K562 (cell line): Measurements from ENCODE around the gene IBA57. TPM values are rescaled to one million over a fixed set of nuclear protein-coding genes. Genes with fewer than 3 reads are reported as not detected.

Source experiments
- CSDE1 ChIP-seq, 2 experiments: fragments of 450-650 bp; IDR thresholded peaks; 2 replicates each; pipeline ENCODE4 v1.6.1; 2016; ENCODE audit warnings: mild to moderate bottlenecking in 1 of 2
- DEAF1 ChIP-seq: fragments of 450-650 bp; formaldehyde crosslinking; IDR thresholded peaks from 2 replicates; pipeline ENCODE4 v1.4.0; 2020; ENCODE audit warnings: mild to moderate bottlenecking, moderate library complexity
- DPF2 ChIP-seq: fragments of 450-650 bp; IDR thresholded peaks from 2 replicates; pipeline ENCODE4 v1.6.1; 2016
- E2F3 ChIP-seq: fragments of 250-450 bp; sonication (Bioruptor Pico); IDR thresholded peaks from 2 replicates; pipeline ENCODE4 v1.4.0; 2020; ENCODE audit warnings: mild to moderate bottlenecking
- ELF1 ChIP-seq: fragments of 200-800 bp; sonication (Bioruptor generic); IDR thresholded peaks from 2 replicates; pipeline ENCODE4 v1.6.1; 2016; ENCODE audit warnings: missing genetic modification characterization, missing compliant biosample characterization
- ETV1 ChIP-seq: fragments of 450-650 bp; conservative IDR thresholded peaks from 2 replicates; pipeline ENCODE4 v1.6.1; 2016; ENCODE audit warnings: missing genetic modification characterization, control low read depth, low read depth, missing compliant biosample characterization
- GATAD2B ChIP-seq: fragments of 450-650 bp; IDR thresholded peaks from 2 replicates; pipeline ENCODE4 v1.6.1; 2017; ENCODE audit warnings: mild to moderate bottlenecking, borderline replicate concordance
- ID3 ChIP-seq, 2 experiments: fragments of 250-450 bp in 1 of 2; fragments of 450-650 bp in 1 of 2; sonication (Bioruptor Pico) in 1 of 2; IDR thresholded peaks; 2 replicates each; pipeline versions ENCODE4 v1.6.1 to v1.8.0; 2016 to 2021; ENCODE audit warnings: mild to moderate bottlenecking in 2 of 2, moderate library complexity in 2 of 2, missing compliant biosample characterization in 1 of 2, missing genetic modification characterization in 1 of 2
- JUN ChIP-seq, 2 experiments: sonication (generic) in 1 of 2; formaldehyde crosslinking in 1 of 2; IDR thresholded peaks; 2 replicates each; pipeline versions ENCODE4 v1.6.1 to v1.8.0; 2012 to 2022; ENCODE audit warnings: borderline replicate concordance in 2 of 2, mild to moderate bottlenecking in 2 of 2, improper control_type of control experiment in 1 of 2, low read depth in 1 of 2, low read length in 1 of 2, missing genetic modification reagents in 1 of 2
- MIER1 ChIP-seq: fragments of 450-650 bp; IDR thresholded peaks from 2 replicates; pipeline ENCODE4 v1.6.1; 2016; ENCODE audit warnings: antibody characterized with exemption, mild to moderate bottlenecking, low read depth
- PHF8 ChIP-seq: fragments of 200-600 bp; sonication (generic); IDR thresholded peaks from 2 replicates; pipeline ENCODE4 v1.6.1; 2012; ENCODE audit warnings: mixed run types, mild to moderate bottlenecking, inconsistent platforms, low read length, moderate library complexity, borderline replicate concordance
- POLR2H ChIP-seq: IDR thresholded peaks from 2 replicates; pipeline ENCODE4 v1.6.1; 2016; ENCODE audit warnings: missing genetic modification characterization, low read depth, mild to moderate bottlenecking, control low read depth, missing compliant biosample characterization, moderate library complexity
- RCOR1 ChIP-seq, 2 experiments: IDR thresholded peaks; 2 replicates each; pipeline ENCODE4 v1.6.1; 2012; ENCODE audit warnings: low read depth in 2 of 2, low read length in 2 of 2, borderline replicate concordance in 1 of 2, improper control_type of control experiment in 1 of 2
- SMARCA5 ChIP-seq: fragments of 450-650 bp; IDR thresholded peaks from 2 replicates; pipeline ENCODE4 v1.6.1; 2016
- SP2 ChIP-seq: IDR thresholded peaks from 2 replicates; pipeline ENCODE4 v1.6.1; 2011; ENCODE audit warnings: mild to moderate bottlenecking, low read depth, low read length, moderate library complexity; ENCODE audit not compliant: poor library complexity, severe bottlenecking; ENCODE audit errors: extremely low read depth
- TBP ChIP-seq: optimal IDR thresholded peaks from 2 replicates; pipeline ENCODE3; 2011; ENCODE audit warnings: low read depth, low read length, improper control_type of control experiment
- ZEB2 ChIP-seq: fragments of 450-650 bp; IDR thresholded peaks from 2 replicates; pipeline ENCODE4 v1.6.1; 2016
- ZFX ChIP-seq: sonication (generic); formaldehyde crosslinking; IDR thresholded peaks from 2 replicates; pipeline ENCODE4 v1.8.0; 2022; ENCODE audit warnings: mild to moderate bottlenecking, missing genetic modification reagents, moderate library complexity
- ZNF239 ChIP-seq: fragments of 250-450 bp; sonication (Bioruptor Pico); IDR thresholded peaks from 2 replicates; pipeline ENCODE4 v1.4.0; 2020; ENCODE audit warnings: mild to moderate bottlenecking
- ZNF280B ChIP-seq: fragments of 250-450 bp; sonication (Bioruptor Pico); IDR thresholded peaks from 2 replicates; pipeline ENCODE4 v1.5.1; 2021; ENCODE audit warnings: mild to moderate bottlenecking
- ZNF316 ChIP-seq: fragments of 450-650 bp; IDR thresholded peaks from 2 replicates; pipeline ENCODE4 v1.6.1; 2016
- ZNF408 ChIP-seq: fragments of 250-450 bp; sonication (Bioruptor Pico); IDR thresholded peaks from 2 replicates; pipeline ENCODE4 v1.4.0; 2020; ENCODE audit warnings: low read depth, mild to moderate bottlenecking, moderate library complexity
- polyA plus RNA-seq, 8 experiments: library from polyadenylated mRNA; depleted of rRNA in 4 of 8; stranded (reverse) in 5 of 8; unstranded in 3 of 8; fragments of >200 nt; fragmentation: Nextera tagmentation in 2 of 8; fragmentation: Illumina TruSeq in 1 of 8; extraction: Ambion mirVana in 2 of 8; extraction: Trizol in 1 of 8; gene quantifications; 2 replicates each; pipeline versions ENCODE4 v1.2.1 to v1.2.3, GENCODE V29; 2011 to 2014; ENCODE audit warnings: inconsistent platforms in 1 of 8, missing spikeins in 1 of 8
- total RNA-seq, 7 experiments: library from RNA; depleted of rRNA in 6 of 7; stranded (reverse); fragments of >200 nt in 6 of 7; fragmentation: Illumina TruSeq in 2 of 7; extraction: Trizol in 2 of 7; gene quantifications; 2 replicates each; pipeline versions ENCODE4 v1.2.1 to v1.2.3, GENCODE V29; 2011 to 2021; ENCODE audit warnings: low replicate concordance in 1 of 7

The IBA57 gene
- total and polyA plus RNA-seq, 9 of the 15 experiments (the other 6 are each of a cell fraction or from before 2014, with no cell fraction given), result 0.77 to 15.5 (median 2.7) TPM

GRCh38 chr1:228139406-228139930 lies 26.1 kb upstream of the IBA57 start (continued):
- TF ChIP-seq MIER1 (peak; percentile 52; the same call in 1 of the 2 replicates), JUN (IDR thresholded peaks at IDR 0.05; ENCODE audit: borderline replicate concordance, low read depth, low read length) (peak; percentile 23; the same call in 1 of the 2 replicates), JUN (CRISPR knock-in tag; IDR thresholded peaks at IDR 0.05; ENCODE audit: borderline replicate concordance) (no peak), E2F3 (peak; percentile 81), ZEB2 (no peak), POLR2H (tag) (peak; percentile 84), CSDE1 (IDR thresholded peaks at IDR 0.05) (0 out of 4 replicates have a peak, but pooled peaks of 1 of the 2 experiments have one; percentile 17), ZNF239 (CRISPR knock-in tag) (peak; percentile 27; the same call in 1 of the 2 replicates), SMARCA5 (no peak), ETV1 (no peak; the same call in 1 of the 2 replicates), RCOR1 (IDR thresholded peaks at IDR 0.05; ENCODE audit: borderline replicate concordance in 1 of 2, low read depth in 2 of 2, low read length in 2 of 2) (no peak; a peak in 1 of 4 replicates), DPF2 (no peak), ID3 (CRISPR knock-in tag; IDR thresholded peaks at IDR 0.05) (no peak), ID3 (tag; IDR thresholded peaks at IDR 0.05) (no peak; the same call in 1 of the 2 replicates), SP2 (no peak), GATAD2B (no peak), ZNF280B (CRISPR knock-in tag) (no peak), ZFX (CRISPR knock-in tag) (no peak; the same call in 1 of the 2 replicates), PHF8 (peak; percentile 52), ZNF408 (no peak), TBP (peak; percentile 35), ZNF316 (peak; percentile 16; the same call in 1 of the 2 replicates), DEAF1 (CRISPR knock-in tag) (0 out of 2 replicates have a peak, but pooled peaks have one; percentile 7), ELF1 (tag) (no peak)
